BE2C (cell line): ENCODE results near the gene MINDY4B. TPM values are rescaled to one million over a fixed set of nuclear protein-coding genes. Genes with fewer than 3 reads are reported as not detected.

ENCODE experiments used
- DNase-seq: peaks from one replicate; pipeline ENCODE4 v3.0.0-alpha.2; 2020
- H3K27me3 ChIP-seq: fragments of 250-450 bp; sonication (Bioruptor Pico); 2 replicates; pipeline ENCODE4 v1.5.1; 2020; ENCODE audit warnings: mild to moderate bottlenecking
- H3K36me3 ChIP-seq: fragments of 250-450 bp; sonication (Bioruptor Pico); 2 replicates; pipeline ENCODE4 v1.5.1; 2020; ENCODE audit warnings: mild to moderate bottlenecking
- H3K4me1 ChIP-seq: fragments of 250-450 bp; sonication (Bioruptor Pico); 2 replicates; pipeline ENCODE4 v1.5.1; 2020
- H3K4me3 ChIP-seq: 2 replicates; pipeline ENCODE4 v1.5.1; 2011; ENCODE audit warnings: low read depth, low read length
- H3K9me3 ChIP-seq: fragments of 250-450 bp; sonication (Bioruptor Pico); 2 replicates; pipeline ENCODE4 v1.5.1; 2020
- polyA plus RNA-seq: library from polyadenylated mRNA; unstranded; fragments of >200 nt; gene quantifications from one replicate; pipeline ENCODE4 v1.2.1, GENCODE V29; 2012; ENCODE audit warnings: low read depth, missing spikeins; ENCODE audit not compliant: insufficient read length, insufficient read depth
- TF ChIP-seq, protein P1 (sequence below): IDR thresholded peaks from 2 replicates; pipeline ENCODE4 v1.5.1; 2012; ENCODE audit warnings: mild to moderate bottlenecking, low read depth, low read length

The MINDY4B gene
- polyA plus RNA-seq = not detected

- no peak within 1 kb of the TSS for H3K4me3 ChIP-seq
- TF ChIP-seq, protein P1, sequence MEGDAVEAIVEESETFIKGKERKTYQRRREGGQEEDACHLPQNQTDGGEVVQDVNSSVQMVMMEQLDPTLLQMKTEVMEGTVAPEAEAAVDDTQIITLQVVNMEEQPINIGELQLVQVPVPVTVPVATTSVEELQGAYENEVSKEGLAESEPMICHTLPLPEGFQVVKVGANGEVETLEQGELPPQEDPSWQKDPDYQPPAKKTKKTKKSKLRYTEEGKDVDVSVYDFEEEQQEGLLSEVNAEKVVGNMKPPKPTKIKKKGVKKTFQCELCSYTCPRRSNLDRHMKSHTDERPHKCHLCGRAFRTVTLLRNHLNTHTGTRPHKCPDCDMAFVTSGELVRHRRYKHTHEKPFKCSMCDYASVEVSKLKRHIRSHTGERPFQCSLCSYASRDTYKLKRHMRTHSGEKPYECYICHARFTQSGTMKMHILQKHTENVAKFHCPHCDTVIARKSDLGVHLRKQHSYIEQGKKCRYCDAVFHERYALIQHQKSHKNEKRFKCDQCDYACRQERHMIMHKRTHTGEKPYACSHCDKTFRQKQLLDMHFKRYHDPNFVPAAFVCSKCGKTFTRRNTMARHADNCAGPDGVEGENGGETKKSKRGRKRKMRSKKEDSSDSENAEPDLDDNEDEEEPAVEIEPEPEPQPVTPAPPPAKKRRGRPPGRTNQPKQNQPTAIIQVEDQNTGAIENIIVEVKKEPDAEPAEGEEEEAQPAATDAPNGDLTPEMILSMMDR = no peak
- no peaks in the 10 kb centered on the region for H3K9me3 ChIP-seq
- H3K4me1 ChIP-seq = no peaks in the 10 kb centered on the region
- DNase-seq = no peak
- H3K27me3 ChIP-seq = peaks cover 41% of the 10 kb centered on the region
- no peaks in the 10 kb centered on the region for H3K36me3 ChIP-seq
Measured at GRCh38 chr3:150905339-150905738, at the start of gene MINDY4B. MINDY4B (minus strand) TSS chr3:150905439; CDS start chr3:150905439, 0 bp downstream.

GRCh38 chr3:150951923-150952322 lies 46.7 kb upstream of the MINDY4B start:
- peaks cover 28% of the 10 kb centered on the region for H3K27me3 ChIP-seq
- H3K4me3 ChIP-seq = no peak overlapping the region
- H3K36me3 ChIP-seq = no peaks in the 10 kb centered on the region
- no peak for DNase-seq
- H3K9me3 ChIP-seq = no peaks in the 10 kb centered on the region
- no peaks in the 10 kb centered on the region; the same call in 1 of the 2 replicates for H3K4me1 ChIP-seq
- TF ChIP-seq, protein P1 = no peak

DNA sequence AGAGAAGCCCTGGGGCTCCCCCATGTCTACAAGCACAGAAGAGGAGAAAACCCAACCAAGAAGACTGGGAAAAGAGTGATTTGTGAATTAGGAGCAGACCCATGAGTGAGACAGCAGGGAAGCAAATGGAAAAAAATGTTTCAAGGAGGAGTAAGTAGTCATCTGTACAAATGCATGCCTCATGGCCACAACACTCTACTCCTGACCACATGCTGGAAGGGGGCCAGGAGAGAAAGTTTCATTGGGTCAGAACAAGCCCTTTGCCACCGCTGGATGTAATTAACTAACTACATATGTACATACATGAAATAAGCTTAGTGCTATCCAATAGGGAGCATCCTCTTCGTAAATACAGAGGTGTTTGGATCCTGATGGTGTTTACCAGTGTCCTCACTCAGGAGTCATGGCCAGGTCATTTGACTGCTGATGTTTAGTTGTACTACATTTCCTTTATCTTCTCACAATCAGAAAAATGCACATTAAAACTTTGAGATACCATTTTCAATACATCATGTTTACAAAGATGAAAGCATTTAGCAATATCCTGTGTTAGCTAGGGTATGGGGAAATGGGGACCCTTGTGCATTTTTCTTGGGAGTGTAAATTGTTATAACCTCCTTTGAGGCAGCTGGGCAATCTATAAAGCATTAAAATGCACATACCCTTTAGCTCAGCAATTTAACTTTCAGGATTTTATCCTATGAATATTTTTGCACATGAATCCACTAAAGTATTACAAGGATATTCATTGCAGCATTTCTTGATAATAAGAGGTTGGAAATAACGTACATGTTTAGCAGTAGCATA lies 40.2 kb upstream of the MINDY4B start:
- H3K4me1 ChIP-seq = no peaks in the 10 kb centered on the region
- no peaks in the 10 kb centered on the region for H3K9me3 ChIP-seq
- TF ChIP-seq, protein P1 = no peak
- no peak for DNase-seq
- H3K27me3 ChIP-seq = peaks cover 4% of the 10 kb centered on the region
- H3K36me3 ChIP-seq = no peaks in the 10 kb centered on the region
- no peak overlapping the region for H3K4me3 ChIP-seq

DNA sequence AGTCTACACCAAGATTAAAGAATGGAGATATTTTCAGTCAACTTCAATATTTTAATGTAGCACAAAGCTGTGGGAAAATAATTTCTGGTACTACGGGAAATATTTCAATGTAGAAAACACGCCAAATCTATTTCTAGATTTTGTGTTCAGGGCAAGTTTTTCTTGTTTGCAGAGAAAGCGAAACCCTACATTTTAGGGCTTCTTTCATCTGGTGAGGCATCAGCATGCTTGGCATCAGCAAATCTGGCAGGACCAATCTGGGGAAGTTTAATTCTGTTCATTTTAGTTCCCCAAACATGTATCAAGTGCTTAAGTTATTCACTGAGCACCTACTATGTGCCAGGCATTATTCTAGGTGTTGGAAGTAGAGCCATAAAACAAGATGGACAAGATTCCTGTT lies 37.0 kb upstream of the MINDY4B start:
- Histone ChIP-seq H3K4me3 (no peak overlapping the region), H3K27me3 (no peaks in the 10 kb centered on the region; the same call in 1 of the 2 replicates), H3K9me3 (no peaks in the 10 kb centered on the region), H3K4me1 (no peaks in the 10 kb centered on the region), H3K36me3 (no peaks in the 10 kb centered on the region)
- no peak for DNase-seq
- TF ChIP-seq, protein P1 = no peak

DNA sequence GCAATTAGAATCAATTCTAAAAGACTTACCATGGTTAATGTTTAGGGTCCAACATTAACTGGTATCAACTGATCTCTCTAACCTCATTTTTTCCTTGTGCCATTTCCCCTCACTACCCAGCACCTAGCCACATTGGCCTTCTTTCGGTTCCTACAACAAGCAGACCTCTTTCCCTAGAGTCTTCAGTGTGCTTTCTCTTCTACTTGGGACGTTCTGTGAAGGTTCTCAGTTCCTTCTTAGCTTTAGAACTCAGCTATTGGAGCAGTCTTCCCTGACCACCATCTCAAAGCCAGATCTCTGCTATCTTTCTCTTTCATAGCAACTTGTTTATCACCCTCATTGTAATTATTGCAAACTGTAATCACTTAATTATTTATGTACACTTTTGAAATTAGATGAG lies 31.5 kb upstream of the MINDY4B start:
- no peak for DNase-seq
- Histone ChIP-seq H3K27me3 (peaks cover 12% of the 10 kb centered on the region), H3K4me1 (no peaks in the 10 kb centered on the region), H3K36me3 (no peaks in the 10 kb centered on the region), H3K9me3 (no peaks in the 10 kb centered on the region; the same call in 1 of the 2 replicates), H3K4me3 (no peak overlapping the region)
- TF ChIP-seq, protein P1 = no peak

GRCh38 chr3:150933473-150933995 lies 28.3 kb upstream of the MINDY4B start:
- no peaks in the 10 kb centered on the region for H3K4me1 ChIP-seq
- DNase-seq = no peak
- no peak overlapping the region for H3K4me3 ChIP-seq
- TF ChIP-seq, protein P1 = no peak
- H3K9me3 ChIP-seq = no peaks in the 10 kb centered on the region; the same call in 1 of the 2 replicates
- H3K36me3 ChIP-seq = no peaks in the 10 kb centered on the region
- peaks cover 20% of the 10 kb centered on the region for H3K27me3 ChIP-seq
